Measurements from ENCODE around the gene PLEK2.

Gene PLEK2

DNA sequence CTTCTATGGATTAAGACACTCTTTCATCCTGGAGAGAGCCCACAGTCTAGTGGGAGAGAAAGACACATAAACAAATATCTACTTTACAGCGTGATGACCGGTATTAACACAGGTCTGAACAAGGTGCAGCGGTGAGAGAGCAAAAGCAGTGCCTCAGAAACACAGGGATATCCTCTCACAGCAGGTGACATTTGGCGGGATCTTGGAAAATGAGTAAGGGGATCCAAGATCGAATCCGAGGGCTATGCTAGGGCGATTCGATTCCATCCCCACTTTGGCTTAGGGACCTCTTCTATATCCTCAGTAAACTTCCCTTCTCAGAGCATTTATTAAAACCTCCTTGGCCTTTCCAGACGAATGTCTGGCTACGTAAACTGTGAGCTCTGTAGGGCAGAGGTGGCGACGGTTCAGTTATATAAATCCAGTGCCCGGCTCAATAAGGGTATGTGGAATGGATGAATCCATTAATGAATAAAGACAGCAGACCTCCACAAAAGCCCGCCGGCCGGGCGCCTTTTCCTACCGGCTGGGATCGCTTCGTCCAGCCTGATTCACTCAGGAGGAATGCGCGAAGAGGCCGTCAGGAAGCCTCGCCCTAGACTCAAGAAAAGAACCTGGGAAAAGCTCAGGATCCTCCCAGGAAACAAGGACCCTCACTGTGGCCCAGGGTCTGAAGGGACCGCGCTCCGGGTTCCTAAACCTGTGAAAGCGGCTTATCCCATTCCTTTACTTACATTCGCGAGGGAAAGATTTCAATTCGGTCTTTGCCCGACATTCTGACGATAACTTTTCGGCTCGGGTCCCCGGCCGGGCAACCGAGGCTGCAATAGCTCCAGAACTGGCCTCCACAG, 52.8 kb downstream of the PLEK2 start:
- TF ChIP-seq, protein P1, sequence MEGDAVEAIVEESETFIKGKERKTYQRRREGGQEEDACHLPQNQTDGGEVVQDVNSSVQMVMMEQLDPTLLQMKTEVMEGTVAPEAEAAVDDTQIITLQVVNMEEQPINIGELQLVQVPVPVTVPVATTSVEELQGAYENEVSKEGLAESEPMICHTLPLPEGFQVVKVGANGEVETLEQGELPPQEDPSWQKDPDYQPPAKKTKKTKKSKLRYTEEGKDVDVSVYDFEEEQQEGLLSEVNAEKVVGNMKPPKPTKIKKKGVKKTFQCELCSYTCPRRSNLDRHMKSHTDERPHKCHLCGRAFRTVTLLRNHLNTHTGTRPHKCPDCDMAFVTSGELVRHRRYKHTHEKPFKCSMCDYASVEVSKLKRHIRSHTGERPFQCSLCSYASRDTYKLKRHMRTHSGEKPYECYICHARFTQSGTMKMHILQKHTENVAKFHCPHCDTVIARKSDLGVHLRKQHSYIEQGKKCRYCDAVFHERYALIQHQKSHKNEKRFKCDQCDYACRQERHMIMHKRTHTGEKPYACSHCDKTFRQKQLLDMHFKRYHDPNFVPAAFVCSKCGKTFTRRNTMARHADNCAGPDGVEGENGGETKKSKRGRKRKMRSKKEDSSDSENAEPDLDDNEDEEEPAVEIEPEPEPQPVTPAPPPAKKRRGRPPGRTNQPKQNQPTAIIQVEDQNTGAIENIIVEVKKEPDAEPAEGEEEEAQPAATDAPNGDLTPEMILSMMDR (IDR thresholded peaks at IDR 0.05; ENCODE audit: control extremely low read depth, extremely low read depth, low read depth, missing control alignments), result no peak
- ChIA-PET POLR2A (interaction anchor here (0.8 to 1.2 kb wide), 3 partner anchors 10 to 851 kb away, joined by 3 to 7 read pairs (median 5); partner anchors contain the start of genes GPHN and ZFYVE26), CTCF (interaction anchor here (0.7 to 2.3 kb wide), 48 partner anchors 8 to 999 kb away, joined by 3 to 15 read pairs (median 4); partner anchors contain the start of genes GPHN, PALS1 and PIGH)
- DNase-seq (ENCODE audit: extremely low spot score), result no peak

DNA sequence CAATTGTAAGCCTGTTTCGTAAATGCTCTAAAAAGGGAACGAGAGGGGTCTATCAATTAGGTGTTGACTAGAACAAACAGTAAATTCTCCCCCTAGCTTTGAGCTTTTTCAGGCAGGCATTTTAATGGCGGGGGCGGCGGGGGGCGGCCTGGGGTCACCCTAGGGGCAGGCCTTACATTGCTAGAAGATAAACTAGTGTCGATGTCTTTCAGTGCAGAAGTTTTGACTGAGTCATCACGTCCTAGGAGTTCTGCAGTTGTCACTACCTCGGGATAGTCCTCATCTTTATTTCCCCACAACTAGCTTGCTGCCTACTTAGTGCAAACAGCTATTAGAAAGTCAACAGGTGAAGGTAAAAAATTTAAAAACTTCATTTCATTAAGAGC, 54.0 kb downstream of the PLEK2 start:
- CTCF ChIA-PET, result interaction anchor here (1.0 to 2.1 kb wide), 2 partner anchors 24 to 191 kb away, joined by 5 to 6 read pairs; no protein-coding TSS in a partner anchor

DNA sequence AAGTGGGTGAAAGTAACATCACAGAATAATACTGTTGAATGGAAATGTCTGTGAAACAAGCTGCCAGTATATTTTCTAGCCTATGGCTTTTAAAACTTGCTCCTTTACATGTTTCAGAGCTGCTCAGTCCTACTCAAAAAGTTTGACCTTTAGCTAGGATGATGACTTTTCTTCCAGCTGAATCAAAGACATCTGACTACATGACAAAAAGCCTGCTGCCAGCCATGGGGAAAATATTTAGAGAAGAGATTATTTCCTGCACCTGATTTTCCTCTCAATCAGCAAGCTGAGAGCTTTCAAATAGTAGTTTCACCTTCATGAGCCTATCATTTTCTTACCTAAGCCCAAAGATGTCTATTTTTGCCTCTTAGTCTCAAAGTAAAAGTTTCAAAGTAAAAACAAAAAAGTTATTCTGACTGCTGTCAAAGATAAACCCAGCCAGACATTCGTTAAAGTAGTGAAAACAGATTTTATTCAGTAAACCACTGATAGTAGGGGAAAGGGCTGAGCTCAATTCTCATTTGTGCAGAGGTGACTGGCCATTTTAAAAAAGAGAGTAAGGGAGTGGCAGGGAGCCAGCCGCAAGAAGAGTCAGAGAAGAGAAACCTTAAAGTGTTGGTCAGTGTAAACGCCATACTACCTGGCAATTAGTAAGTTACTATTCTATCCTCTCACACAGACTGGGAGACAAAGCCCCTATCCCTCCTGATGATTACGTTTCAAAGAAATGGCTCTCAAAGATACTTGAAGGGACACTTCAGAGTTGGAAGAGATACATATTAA, 54.6 kb downstream of the PLEK2 start:
- ChIA-PET POLR2A (no interaction called here), CTCF (interaction anchor here (0.6 to 2.1 kb wide), 5 partner anchors 10 to 191 kb away, joined by 3 to 6 read pairs (median 4); no protein-coding TSS in a partner anchor)
- TF ChIP-seq, protein P1 (IDR thresholded peaks at IDR 0.05; ENCODE audit: control extremely low read depth, extremely low read depth, low read depth, missing control alignments), result no peak
- no peak for DNase-seq (ENCODE audit: extremely low spot score)

More for the DNA sequence above, 54.0 kb downstream of the PLEK2 start:
- POLR2A ChIA-PET, result no interaction called here
- TF ChIP-seq, protein P1 (IDR thresholded peaks at IDR 0.05; ENCODE audit: control extremely low read depth, extremely low read depth, low read depth, missing control alignments), result no peak
- DNase-seq (ENCODE audit: extremely low spot score), result no peak

DNA sequence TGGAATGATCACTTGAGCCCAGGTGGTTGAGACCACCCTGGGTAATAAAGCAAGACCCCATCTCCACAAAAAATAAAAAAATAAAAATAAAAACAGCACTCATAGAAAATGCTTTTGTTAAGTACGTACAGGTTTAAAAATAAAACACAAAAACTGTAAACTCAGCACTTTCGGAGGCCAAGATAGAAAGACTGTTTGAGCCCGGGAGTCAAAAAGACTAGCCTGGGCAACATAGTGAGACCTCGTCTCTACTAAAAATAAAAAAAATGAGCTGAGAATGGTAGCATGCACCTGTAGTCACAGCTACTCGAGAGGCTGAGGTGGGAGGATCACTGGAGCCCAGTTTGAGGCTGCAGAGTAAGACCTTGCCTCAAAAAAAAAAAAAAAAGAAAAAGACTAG, 59.9 kb downstream of the PLEK2 start:
- no peak for DNase-seq (ENCODE audit: extremely low spot score)
- POLR2A ChIA-PET, result no interaction called here
- CTCF ChIA-PET, result interaction anchor here (1.2 to 1.5 kb wide), 2 partner anchors 8 to 992 kb away, joined by 3 to 8 read pairs; partner anchors contain the start of genes ATP6V1D and EIF2S1
- TF ChIP-seq, protein P1 (IDR thresholded peaks at IDR 0.05; ENCODE audit: control extremely low read depth, extremely low read depth, low read depth, missing control alignments), result no peak

DNA sequence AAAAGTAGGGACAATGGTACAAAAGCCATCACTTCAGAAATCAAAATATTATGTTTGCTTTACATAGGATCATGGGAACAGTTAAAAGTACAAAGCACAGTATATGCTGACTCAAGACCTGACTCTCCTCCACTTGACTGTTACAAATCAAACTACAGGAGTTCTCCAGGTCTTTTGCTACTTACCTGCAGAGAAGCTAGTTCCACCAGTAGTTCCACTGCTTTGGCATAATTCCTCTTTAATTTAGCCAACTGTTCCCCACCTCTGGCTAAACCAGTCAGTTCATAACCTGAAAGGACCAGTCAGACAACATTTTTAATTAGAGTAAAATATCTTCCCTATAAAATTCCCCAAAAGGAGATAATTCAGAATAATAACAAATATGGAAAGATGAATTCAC, 66.4 kb downstream of the PLEK2 start:
- ChIA-PET POLR2A (no interaction called here), CTCF (interaction anchor here (1.1 to 1.4 kb wide), 4 partner anchors 11 to 986 kb away, joined by 3 to 6 read pairs (median 4); partner anchors contain the start of genes ATP6V1D and EIF2S1)

More for the DNA sequence above, 66.4 kb downstream of the PLEK2 start:
- no peak for DNase-seq (ENCODE audit: extremely low spot score)
- TF ChIP-seq, protein P1 (IDR thresholded peaks at IDR 0.05; ENCODE audit: control extremely low read depth, extremely low read depth, low read depth, missing control alignments), result no peak
